Astrocyte of the hippocampus (primary cell): ENCODE measurements around the gene DPY19L3.
"Not testable (repeated sequence)": the region's sequence is repeated elsewhere in the genome, so short reads cannot be mapped to it uniquely, and the experiment has no call there.

ENCODE experiments used
- DNase-seq: peaks from one replicate; pipeline ENCODE4 v3.0.0; 2011; ENCODE audit warnings: low read depth, low spot score

Gene DPY19L3

DNA sequence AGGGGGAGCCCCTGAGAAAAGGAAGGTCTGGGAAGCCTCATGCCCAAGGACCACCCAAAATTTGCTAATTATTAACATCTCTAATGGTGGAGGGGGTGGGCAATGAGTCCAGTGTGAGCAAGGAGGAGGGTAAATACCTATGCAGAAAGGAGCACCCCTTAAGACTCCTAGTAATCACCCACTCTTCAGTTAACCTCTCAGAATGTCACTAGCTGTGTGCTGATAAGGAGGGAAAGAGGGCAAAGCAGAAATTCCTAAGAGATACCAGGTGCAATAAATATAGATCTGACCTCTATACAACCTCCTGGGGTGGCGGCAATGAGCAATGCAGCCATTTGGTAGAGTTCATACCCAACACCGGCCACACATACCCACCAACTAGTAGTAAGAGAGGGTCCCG lies 12.7 kb upstream of the DPY19L3 start:
- no peak for DNase-seq

DNA sequence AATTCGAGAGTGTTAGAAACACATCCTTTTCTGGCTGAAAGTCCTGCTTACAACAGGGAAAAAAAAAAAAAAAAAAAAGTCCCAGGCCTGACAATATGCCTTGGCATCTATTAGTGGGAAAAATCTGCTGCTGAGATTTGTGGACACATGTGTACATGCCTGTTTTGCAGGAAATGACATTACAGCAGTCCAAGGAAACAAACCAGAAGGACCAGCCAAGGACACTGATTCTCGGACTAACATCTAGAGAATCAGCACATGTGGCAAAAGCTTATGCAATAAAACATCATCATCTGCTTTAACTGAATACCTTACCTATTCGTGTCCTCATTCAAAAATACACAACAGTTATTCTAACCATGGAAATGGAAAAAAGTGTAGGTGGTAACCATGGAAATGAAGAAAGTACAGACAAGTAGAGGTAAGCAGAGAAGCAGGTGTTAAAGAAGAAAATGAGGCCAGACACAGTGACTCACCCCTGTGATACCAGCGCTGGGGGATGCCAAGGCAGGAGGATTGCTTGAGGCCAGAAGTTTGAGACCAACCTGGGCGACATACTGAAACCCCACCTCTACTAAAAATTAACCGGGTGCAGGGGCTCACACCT lies 9.4 kb upstream of the DPY19L3 start:
- no peak for DNase-seq

DNA sequence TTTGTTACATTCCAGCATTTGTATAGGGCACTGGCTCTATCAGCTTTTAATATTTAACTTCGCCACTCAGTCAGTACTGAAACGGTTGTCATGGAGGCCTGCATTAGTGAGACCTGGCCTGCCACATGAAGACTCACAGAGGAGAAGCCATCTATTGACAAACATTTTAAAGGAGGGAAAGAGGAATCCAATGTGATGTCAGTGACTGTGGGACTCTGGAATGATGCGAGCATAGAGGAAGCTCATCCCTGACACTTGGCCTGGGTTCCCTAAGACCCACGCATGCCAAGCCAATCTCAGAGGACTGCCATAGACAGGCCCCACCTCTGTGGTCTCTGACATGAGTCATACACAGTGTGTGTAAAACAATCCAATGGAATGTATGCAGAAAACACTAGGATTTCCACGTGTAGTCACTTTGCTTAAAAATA lies 7.9 kb upstream of the DPY19L3 start:
- peak; percentile 57 for DNase-seq

DNA sequence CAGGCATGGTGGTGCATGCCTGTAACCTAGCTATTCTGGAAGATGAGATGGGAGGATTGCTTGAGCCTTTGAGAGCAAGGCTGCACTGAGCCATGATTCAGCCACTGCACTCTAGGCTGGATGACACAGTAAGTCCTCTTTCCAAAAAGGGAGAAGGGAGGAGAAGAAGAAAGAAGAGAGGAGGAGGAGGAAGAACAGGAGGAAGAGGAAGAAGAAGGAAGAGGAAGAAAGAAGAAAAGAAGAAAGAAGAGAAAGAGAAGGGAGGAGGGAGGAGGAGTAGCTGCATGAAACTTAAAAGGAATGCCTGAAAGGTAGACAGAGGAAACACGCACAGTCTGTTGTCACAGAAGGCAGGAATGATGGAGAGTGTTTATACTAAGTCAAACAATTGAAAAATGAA lies 3.6 kb upstream of the DPY19L3 start:
- no peak for DNase-seq

DNA sequence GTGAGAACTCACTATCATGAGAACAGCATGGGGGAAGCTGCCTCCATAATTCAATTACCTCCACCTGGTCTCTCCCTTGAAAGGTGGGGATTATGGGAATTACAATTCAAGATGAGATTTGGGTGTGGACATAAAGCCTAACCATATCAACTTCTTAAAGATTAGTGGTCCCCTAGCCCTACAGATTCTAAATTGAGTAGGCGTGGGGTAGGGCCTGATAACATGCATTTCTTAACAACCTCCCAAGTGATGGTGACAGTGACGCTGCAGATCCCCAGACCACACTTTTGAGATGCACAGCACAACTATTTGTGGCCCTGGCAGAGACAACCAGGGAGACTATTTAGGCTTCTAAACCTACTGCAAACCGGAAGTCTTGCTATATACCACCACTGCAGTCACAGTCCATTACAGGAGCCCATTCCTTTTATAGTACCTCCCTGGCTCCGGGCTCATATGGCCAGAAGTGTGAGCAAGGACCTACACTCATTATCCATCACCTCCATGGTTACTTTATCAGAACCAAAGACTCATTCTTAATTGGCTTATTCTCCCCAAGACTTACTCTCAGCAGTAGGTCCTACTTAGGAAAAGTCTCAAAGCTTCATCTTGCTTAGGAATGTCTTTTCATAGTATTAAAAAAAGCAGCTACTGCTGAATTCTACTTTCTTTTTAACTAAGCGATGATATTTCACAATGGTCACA lies 2.1 kb upstream of the DPY19L3 start:
- no peak for DNase-seq

DNA sequence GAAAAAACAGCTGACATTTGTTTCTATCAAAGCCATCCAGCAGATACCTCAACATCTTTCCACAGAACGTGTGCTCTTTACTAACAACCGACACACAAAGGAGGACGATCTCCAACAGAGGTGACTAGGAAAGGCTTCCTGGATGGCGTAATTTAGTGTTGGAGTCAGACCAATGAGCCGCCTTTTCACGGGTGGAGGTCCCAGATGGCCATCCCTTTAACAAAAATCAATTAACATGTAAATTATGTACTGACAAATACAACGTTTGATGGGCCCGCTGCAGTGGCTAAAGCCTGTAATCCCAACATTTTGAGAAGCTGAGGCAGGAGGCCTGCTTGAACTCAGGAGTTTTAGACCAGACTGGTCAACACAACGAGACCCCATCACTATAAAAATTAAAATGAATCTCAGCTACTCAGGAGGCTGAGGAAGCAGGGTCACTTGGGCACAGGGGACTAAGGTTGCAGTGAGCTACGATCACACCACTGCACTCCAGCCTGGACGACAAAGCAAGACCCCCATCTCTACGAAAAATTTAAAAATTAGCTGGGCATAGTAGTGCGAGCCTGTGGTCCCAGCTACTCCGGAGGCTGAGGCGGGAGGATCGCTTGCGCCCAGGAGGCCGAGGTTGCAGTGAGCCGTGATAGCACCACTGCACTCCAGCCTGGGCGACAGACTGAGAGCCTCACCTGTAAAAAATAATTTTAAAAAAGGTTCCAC lies 1.2 kb upstream of the DPY19L3 start:
- no peak for DNase-seq

DNA sequence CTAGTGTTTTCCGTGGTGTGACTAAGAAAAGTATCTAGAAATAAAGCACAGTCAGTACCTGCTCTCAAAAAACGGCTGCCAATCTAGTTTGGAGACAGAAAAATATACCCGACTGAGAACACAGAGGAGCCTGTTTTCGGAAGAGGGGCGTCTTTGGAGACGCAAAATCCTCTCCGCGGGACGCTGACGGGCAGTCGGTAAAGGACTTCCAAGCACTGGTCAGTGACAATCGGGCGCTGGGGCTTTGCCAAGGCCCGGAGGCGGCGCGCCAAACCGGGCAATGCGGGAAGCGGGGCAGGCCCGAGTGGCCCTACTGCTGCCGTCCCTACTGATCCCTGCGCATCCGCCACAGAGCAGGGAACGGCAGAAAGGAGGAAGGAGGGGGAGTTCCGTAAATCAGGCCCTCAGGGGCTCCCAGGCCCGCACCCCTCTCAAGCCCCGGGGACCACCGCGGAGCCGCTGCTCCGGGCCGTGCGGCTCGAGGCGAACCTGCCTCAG lies 588 bp upstream of the DPY19L3 start:
- peak; percentile 70 for DNase-seq

DNA sequence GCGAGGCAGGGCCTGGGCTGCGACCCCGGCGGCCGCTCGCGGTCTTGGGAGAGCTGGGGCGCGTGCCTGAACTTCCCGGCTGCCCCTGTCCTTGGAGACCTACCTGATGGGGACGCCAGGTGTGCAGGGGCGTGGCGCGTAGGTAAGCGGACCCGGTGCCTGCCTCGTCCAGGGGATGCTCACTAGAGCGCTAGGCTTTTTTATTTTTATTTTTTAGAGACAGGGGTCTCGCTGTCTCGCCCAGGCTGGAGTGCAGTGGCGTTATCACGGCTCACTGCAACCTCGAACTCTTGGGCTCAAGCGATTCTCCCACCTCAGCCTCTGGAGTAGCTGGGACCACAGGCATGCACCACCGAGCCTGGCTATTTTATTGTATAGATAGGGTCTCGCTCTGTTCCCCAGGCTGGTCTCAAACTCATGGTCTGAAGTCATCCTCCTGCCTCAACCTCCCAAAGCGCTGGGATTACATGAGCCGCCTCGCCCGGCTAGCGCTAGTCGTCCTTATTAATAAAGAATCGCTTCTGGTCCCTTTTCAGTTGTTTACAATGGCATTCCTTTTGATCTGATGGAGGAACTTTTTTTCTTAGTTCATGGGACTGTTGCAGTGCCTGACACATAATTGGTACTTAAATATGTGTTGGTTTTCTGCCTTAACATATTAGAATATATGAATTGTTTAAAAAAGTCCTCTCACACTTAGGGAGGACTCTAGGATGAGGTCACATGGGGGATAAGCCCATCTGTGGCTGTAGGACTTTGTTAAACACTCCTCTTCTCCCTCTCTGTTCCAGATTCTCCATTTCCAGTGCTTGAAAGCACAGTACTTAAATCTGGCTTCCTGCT lies 812 bp downstream of the DPY19L3 start:
- DNase-seq: peak; percentile 19

DNA sequence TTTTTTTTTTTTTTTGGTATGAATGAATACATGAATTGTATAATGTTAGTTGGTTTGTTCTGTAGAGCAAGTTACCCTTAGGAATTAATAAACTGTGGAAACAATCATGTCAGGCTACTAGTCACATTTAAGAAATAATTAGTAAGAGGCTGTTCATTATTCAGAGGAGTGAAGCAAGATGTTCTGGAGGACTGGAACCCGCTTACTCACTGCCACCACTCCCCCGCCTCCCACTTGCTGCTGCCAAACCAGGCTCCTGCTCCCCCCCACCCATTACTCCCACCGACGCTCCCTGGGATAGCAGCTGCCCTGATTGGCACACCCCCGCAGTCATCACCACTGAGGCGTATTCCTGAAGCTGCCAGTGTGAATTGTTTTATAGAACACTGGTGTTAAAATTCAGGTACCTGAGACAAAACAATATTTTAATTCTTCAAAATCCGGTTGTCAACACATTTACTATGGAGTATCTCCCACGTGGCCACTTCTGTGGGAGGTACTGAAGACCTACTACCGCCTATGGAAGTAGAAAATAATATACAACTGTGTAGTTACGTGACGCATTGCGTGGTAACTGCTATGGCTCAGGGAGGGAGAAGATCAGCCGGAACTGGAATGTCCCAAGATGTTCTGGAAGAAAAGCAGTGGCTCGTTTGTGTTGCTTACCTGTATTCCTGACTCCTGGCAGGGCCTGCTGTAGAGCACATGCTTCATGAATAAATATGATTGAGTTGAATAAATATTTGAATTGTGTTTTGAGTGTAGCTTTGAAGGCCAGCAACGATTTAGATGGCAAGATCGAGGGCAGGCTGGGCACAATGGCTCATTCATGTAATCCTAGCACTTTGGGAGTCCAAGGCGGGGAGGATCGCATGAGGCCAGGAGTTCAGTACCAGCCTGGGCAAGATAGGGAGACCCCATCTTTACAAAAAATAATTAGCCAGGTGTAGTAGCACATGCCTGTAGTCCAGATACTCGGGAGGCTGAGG lies 1.7 kb downstream of the DPY19L3 start:
- DNase-seq: peak; percentile 62

DNA sequence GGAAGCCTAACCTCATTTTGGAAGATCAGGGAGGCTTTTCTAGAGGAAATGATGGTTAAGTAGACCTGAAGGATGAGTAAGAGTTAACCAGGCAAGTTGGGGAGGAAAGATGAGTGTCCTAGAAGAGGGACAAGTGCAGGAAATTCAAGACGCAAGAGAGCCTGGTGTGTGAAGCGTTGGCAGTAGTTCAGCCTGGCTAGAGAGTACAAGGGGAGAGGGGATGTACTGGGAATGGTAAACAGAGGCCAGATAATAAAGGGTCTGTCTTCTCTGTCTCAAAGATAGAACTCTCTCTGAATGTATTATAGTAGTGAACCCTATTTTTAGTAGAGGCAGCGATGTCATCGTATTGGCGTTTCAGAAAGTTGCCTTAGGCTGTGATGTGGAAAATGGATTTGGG lies 9.7 kb downstream of the DPY19L3 start:
- DNase-seq: no peak

DNA sequence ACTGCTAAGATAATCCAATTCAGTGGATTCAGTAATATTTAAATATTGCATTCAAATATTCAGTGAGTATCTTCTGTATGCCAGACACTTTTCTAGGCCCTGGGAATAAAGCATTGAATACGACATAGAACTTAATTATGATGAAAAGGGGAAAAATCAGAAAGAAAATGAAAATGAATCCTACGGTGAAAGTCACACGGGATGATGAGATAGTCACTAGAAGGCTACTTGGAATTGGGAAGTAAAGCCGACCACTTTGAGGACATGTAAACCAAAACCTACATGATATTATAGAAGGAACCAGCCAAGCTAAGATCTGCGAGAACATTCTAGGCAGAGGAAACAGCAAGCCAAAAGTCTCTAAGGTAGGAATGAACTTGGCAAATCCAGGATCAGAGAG lies 10.1 kb downstream of the DPY19L3 start:
- DNase-seq: no peak

DNA sequence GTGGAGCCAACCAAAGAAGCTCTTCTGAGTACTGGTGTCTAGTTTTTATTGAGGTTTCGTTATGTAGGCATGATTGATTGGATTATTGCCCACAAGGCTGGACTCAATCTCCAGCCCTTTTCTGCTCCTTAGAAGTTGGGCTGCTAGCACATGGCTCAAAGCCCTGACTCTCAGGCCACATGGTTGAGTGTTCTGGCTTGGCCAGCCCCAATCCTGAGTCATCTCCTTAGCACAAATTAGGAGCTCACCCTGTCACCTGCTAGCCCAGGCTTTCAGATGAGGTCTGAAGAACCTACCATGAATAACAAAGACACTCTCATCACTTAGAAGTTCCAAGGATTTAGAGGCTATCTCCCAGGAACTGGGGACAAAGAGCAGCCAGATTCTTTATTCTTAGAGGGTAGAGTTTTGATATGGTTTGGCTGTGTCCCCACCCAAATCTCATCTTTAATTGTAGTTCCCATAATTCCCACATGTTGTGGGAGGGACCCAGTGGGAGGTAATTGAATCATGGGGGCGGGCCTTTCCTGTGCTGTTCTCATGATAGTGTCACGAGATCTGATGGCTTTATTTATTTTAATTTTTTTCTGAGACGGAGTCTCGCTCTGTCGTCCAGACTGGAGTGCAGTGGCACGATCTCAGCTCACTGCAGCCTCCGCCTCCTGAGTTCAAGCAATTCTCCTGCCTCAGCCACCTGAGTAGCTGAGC lies 11.3 kb downstream of the DPY19L3 start:
- DNase-seq: peak; percentile 48

DNA sequence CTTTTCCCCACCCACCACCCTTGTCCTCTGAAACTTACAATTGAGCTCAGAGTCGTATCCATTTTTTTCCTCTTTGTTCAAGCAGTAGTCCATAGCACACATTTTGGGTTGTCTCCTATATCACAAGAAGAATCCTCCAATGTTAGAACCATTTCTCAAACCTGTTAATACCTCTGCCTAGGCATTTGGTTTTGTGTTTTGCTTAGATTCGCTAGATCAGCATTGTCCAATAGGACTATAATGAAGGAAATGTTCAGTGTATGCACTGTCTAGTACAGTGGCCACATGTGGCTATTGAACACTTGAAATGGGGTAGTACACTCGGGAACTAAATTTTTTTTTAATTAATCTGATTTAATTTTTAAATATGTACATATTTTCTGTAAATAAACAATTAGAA lies 12.6 kb downstream of the DPY19L3 start:
- DNase-seq: no peak

DNA sequence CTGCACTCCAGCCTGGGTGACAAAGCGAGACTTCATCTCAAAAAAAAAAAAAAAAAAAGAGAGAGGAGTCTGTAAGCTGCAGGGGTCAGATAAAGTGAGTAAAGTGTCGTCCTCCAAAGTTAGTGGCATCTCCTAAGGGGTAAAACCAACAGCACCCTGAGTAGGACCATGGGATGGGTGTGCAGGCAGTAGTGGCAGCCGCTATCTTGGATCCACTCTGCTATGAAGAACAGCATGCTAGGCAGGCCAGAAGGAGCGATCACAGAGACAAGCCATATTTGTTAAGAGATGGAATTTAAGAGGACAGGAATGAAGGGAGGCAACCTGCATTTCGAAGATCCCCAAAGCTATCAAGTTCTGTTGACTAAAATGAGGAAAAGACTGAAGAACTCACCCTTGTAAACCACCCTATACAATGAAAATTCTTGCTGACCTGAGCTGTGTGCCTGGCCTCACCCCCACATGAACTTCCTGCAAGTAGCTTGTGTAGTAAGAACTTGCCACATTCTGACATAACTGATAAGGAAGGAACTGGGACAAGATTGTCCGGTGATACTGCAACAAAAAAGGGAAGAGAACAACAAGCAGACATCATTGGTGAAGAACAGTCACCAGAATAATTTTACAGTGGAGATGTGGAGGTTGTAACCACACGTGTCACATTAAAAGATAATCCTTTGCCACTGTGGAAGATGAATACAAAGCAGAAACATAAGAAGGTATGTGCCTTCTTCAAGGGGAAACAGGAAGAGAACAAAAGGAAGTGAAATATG lies 16.2 kb downstream of the DPY19L3 start:
- DNase-seq: no peak

DNA sequence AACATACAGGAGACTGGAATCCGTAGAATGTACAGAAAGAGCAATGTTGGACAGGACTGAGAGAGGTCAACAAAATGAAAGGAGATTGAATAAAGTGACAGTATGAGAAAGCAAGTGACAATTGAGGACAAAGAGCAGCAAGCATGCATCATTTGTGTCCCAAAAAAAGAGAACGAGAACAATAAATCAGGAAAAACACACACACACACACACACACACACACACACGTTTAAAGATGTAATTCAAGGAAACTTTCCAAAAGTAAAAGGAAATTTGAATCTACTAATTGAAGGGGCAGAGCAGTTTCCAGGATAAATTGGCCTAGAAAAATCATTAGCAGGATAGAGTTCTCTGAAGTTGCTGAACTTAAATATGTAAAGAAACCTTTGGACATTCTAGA lies 16.9 kb downstream of the DPY19L3 start:
- no peak for DNase-seq

DNA sequence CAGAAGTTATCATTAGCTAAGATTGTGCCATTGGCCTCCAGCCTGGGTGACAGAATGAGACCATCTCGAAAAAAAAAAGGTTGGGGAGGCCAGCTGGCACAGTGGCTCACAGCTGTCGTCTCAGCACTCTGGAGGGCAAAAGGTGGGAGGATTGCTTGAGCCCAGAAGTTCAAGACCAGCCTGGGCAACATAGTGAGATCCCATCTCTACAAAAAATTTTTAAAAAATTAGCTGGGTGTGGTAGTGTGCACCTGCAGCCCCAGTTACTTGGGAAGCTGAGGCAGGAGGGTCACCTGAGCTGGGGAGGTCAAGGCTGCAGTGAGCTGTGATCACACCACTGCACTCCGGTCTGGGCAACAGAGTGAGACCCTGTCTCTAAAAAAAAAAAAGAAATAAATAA lies 18.4 kb downstream of the DPY19L3 start:
- not testable (repeated sequence) for DNase-seq

DNA sequence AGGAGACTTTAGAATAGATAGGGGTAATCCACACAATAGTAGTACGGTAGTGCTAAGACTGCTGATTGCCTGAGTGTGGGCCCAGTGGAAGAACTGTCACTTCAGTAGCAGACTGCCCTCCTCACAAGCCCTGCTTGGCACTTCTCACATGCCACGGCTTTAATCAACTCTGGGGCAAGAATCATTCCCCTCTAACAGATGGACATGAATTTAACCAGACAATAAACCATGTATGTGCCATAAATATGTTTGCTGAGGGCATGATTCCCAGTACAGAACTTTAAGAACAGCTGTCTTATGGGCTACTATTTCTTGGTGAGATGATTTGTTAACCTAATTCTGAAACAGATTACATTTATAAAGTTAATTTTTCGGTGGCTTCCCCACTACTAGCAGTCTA lies 22.0 kb downstream of the DPY19L3 start:
- DNase-seq: no peak

DNA sequence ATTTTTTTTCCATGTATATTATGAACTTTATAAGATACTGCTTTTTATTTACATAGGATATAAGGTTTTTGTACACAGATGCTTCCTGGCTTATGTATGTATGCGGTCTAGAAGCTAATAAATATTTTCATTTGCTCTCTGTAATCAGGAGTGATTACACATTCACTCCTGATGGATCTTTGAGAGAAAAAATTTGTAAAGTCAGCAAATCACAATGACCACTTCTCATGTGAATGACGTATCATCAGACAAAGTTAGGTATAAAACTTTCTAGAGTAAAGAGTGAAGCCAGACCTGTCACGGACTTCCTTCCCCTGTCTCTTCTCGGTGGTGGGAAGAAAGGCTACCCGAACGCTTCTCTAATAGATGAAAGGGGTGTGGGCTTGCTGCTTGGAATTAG lies 31.1 kb downstream of the DPY19L3 start:
- no peak for DNase-seq

DNA sequence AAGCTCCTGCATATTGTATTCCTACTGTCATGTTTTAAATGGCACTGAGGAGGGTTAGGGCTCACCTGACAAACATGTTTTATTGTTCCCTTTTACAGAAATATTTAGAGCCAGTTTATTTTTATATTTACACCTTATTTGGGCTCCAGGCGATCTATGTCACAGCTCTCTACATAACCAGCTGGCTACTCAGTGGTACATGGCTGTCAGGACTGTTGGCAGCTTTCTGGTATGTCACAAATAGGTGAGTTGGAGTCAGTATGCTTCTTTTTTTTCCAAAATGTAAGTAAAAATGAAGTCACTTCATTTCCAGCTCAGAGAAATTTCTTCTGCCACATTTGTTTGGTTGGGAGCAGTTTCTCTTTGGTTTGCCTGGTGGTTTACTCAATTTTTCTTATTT lies 31.5 kb downstream of the DPY19L3 start:
- no peak for DNase-seq
